Right lobe of liver (tissue), 4 donors: ENCODE data around the gene KY.

Source experiments
- CTCF ChIP-seq, 4 donors: fragments of 200-600 bp in 3 of 4; fragments of 450-650 bp in 1 of 4; IDR thresholded peaks; one replicate each; pipeline versions ENCODE4 v1.5.1 to v1.8.0; 2016 to 2022; ENCODE audit warnings: antibody characterized with exemption in 4 of 4, mild to moderate bottlenecking in 2 of 4
- POLR2A ChIP-seq: fragments of 450-650 bp; IDR thresholded peaks from one replicate; pipeline ENCODE4 v1.6.1; 2017; ENCODE audit warnings: antibody characterized with exemption, mild to moderate bottlenecking
- donor health status: DM: no; HTN: no; CAD: no.
- donor health status: DM: no; HTN: no; CAD: no.
- donor health status: DM: no; HTN: yes; CAD: no.

- TF ChIP-seq CTCF (IDR thresholded peaks at IDR 0.05) (no peak), POLR2A (no peak)
These were observed 26.1 kb downstream of the KY start for GRCh38 chr3:134624537-134625287.
